IMR-90 (cell line): Measurements from ENCODE around the gene SRRM2. TPM values are rescaled to one million over a fixed set of nuclear protein-coding genes. Genes with fewer than 3 reads are reported as not detected.

Source experiments
- RCOR1 ChIP-seq: IDR thresholded peaks from 2 replicates; pipeline ENCODE4 v1.6.1; 2012; ENCODE audit warnings: mild to moderate bottlenecking, low read length, improper control_type of control experiment; ENCODE audit not compliant: insufficient replicate concordance
- SMC3 ChIP-seq: fragments of 150-350 bp; IDR thresholded peaks from 2 replicates; pipeline ENCODE4 v1.6.1; 2016; ENCODE audit warnings: low read depth, mild to moderate bottlenecking, antibody characterized with exemption, low read length, moderate library complexity
- polyA plus RNA-seq, 3 experiments: library from polyadenylated mRNA; depleted of rRNA; stranded (reverse); fragments of >200 nt; gene quantifications; 2 replicates each; pipeline ENCODE4 v1.2.3, GENCODE V29; 2012; ENCODE audit warnings: low replicate concordance in 1 of 3
- total RNA-seq: library from RNA; depleted of rRNA; stranded (reverse); fragments of >200 nt; gene quantifications from 2 replicates; pipeline ENCODE4 v1.2.3, GENCODE V29; 2012
- TF ChIP-seq, protein P1 (sequence below): fragments of 150-350 bp; IDR thresholded peaks from 2 replicates; pipeline ENCODE4 v1.6.1; 2016; ENCODE audit warnings: low read depth, mild to moderate bottlenecking, low read length, moderate library complexity, borderline replicate concordance

SRRM2 gene
- total and polyA plus RNA-seq, 2 of the 4 experiments (the other 2 are of a cell fraction), result 20.3 to 300 TPM

DNA sequence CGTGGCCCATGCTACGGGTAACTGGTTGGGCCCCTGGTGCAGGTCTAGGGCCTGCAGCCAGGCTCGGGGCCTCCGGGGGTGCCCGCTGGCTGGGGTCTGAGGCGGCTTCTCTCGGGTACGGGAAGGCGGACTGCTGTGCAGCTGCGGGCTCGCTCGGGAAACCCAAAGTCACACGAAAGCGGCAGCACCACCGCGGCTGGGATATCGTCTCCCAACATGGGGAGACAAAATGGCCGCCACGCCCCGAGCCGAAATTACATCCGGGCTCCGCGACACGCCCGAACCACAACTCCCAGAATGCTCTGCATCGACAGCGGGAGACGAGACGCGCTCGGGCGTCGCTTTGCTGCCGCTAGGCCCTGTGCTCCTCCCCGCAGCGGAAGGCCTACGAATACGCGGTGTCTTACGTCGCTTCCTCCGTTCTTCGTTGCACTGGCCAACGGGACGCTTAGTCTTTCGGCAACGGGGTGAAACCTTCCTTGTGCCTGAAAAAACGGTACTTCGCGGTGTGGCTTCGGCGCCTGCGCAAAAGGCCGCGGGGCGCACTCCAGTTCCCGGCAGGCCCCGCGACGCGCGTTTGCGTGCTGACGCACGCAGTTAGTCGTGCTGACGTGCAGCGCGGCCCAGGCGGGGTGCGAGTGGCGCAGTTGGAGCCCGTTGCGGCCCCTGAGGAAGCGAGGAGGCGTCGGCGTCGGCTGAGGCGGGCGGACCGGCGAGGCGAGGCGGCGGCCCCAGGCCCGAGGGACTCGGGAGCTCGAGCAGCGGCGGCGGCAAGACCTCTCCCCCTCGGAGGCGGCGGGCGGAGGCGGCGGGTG, at the start of gene SRRM2 (continued):
- no peak for TF ChIP-seq SMC3
- TF ChIP-seq RCOR1, result no peak
- TF ChIP-seq, protein P1, sequence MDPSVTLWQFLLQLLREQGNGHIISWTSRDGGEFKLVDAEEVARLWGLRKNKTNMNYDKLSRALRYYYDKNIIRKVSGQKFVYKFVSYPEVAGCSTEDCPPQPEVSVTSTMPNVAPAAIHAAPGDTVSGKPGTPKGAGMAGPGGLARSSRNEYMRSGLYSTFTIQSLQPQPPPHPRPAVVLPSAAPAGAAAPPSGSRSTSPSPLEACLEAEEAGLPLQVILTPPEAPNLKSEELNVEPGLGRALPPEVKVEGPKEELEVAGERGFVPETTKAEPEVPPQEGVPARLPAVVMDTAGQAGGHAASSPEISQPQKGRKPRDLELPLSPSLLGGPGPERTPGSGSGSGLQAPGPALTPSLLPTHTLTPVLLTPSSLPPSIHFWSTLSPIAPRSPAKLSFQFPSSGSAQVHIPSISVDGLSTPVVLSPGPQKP, result no peak
